WERI-Rb-1 (cell line): ENCODE measurements around the gene TMEM245.

ENCODE experiments used
- DNase-seq: peaks from one replicate; pipeline ENCODE4 v3.0.0-alpha.2; 2020
- H3K27ac ChIP-seq: fragments of 250-450 bp; sonication (Bioruptor Pico); 2 replicates; pipeline ENCODE4 v1.5.1; 2020; ENCODE audit warnings: mild to moderate bottlenecking, moderate library complexity
- H3K27me3 ChIP-seq: fragments of 250-450 bp; sonication (Bioruptor Pico); 2 replicates; pipeline ENCODE4 v1.5.1; 2021; ENCODE audit warnings: mild to moderate bottlenecking, low read depth, moderate library complexity; ENCODE audit not compliant: insufficient read depth, severe bottlenecking
- H3K36me3 ChIP-seq: fragments of 250-450 bp; sonication (Bioruptor Pico); 2 replicates; pipeline ENCODE4 v1.5.1; 2020; ENCODE audit warnings: mild to moderate bottlenecking, moderate library complexity
- H3K4me3 ChIP-seq: 2 replicates; pipeline ENCODE4 v1.5.1; 2011; ENCODE audit warnings: low read depth, mild to moderate bottlenecking, control low read depth, low read length
- H3K9me3 ChIP-seq: fragments of 250-450 bp; sonication (Bioruptor Pico); 2 replicates; pipeline ENCODE4 v1.5.1; 2021; ENCODE audit warnings: mild to moderate bottlenecking, moderate library complexity; ENCODE audit not compliant: severe bottlenecking
- CTCF ChIP-seq: IDR thresholded peaks from 2 replicates; pipeline ENCODE4 v1.5.1; 2011; ENCODE audit warnings: low read depth, mild to moderate bottlenecking, control low read depth, inconsistent platforms, low read length

TMEM245 gene

GRCh38 chr9:109119439-109120203, at the start of gene TMEM245:
Gene TMEM245, minus strand, starts transcription at chr9:109119947. Its CDS starts 34 bp downstream, at chr9:109119913.
- 0 out of 2 replicates have a peak, but pooled peaks have one; percentile 5 for TF ChIP-seq CTCF
- DNase-seq, result peak; percentile 99

GRCh38 chr9:109168170-109168569, 48.4 kb upstream of the TMEM245 start:
- DNase-seq, result no peak
- H3K27me3 ChIP-seq, result no peaks in the 10 kb centered on the region
- no peak overlapping the region for H3K27ac ChIP-seq
- H3K36me3 ChIP-seq, result no peaks in the 10 kb centered on the region; the same call in 1 of the 2 replicates
- H3K4me3 ChIP-seq, result no peak overlapping the region
- TF ChIP-seq CTCF, result no peak
- peaks cover 5% of the 10 kb centered on the region for H3K9me3 ChIP-seq

More at GRCh38 chr9:109119439-109120203, at the start of gene TMEM245:
- Histone ChIP-seq H3K27ac (peak within 1 kb of the TSS; percentile 78), H3K9me3 (no peaks in the 10 kb centered on the region), H3K4me3 (peak within 1 kb of the TSS; percentile 77), H3K27me3 (no peaks in the 10 kb centered on the region), H3K36me3 (peaks cover 25% of the 10 kb centered on the region)

GRCh38 chr9:109167716-109168115, 48.0 kb upstream of the TMEM245 start:
- DNase-seq, result no peak
- H3K27ac ChIP-seq, result no peak overlapping the region
- no peak overlapping the region for H3K4me3 ChIP-seq
- TF ChIP-seq CTCF, result no peak
- H3K27me3 ChIP-seq, result no peaks in the 10 kb centered on the region
- H3K36me3 ChIP-seq, result no peaks in the 10 kb centered on the region; the same call in 1 of the 2 replicates
- H3K9me3 ChIP-seq, result peaks cover 5% of the 10 kb centered on the region

GRCh38 chr9:109166771-109167601, 47.2 kb upstream of the TMEM245 start, which contains the start of gene FRRS1L:
Gene FRRS1L, minus strand, starts transcription at chr9:109167249. Its CDS starts 111 bp downstream, at chr9:109167138.
- H3K9me3 ChIP-seq, result peaks cover 5% of the 10 kb centered on the region
- no peak within 1 kb of the TSS for H3K27ac ChIP-seq
- TF ChIP-seq CTCF, result no peak
- peak; percentile 70 for DNase-seq
- H3K36me3 ChIP-seq, result no peaks in the 10 kb centered on the region; the same call in 1 of the 2 replicates
- no peaks in the 10 kb centered on the region for H3K27me3 ChIP-seq
- peak within 1 kb of the TSS; percentile 34 for H3K4me3 ChIP-seq

- no peak for DNase-seq
- Histone ChIP-seq H3K4me3 (peak overlapping the region; percentile 34), H3K27ac (no peak overlapping the region), H3K9me3 (peaks cover 5% of the 10 kb centered on the region), H3K36me3 (no peaks in the 10 kb centered on the region; the same call in 1 of the 2 replicates), H3K27me3 (no peaks in the 10 kb centered on the region)
- no peak for TF ChIP-seq CTCF
Observed at GRCh38 chr9:109166171-109166770, 46.5 kb upstream of the TMEM245 start.
